ENCODE results near the gene STEEP1.
"Not testable (repeated sequence)": the region's sequence is repeated elsewhere in the genome, so short reads cannot be mapped to it uniquely, and the experiment has no call there.

Gene STEEP1

DNA sequence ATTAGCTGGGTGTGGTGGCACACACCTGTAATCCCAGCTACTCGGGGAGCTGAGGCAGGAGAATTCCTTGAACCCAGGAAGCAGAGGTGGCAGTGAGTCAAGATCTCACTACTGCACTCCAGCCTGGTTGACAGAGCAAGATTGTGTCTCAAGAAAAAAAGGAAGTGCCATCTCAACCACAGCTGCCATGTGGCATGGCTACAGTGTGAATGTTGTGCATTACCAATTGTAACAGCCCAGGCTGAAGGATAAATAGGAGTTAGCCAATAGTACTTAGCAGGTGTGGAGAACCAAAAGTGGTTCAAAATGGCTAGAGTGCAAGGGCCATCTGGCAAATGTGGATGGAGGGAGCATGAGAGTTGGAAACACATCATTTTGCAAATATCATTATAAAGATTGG is 68.0 kb downstream of the STEEP1 start:
- H3K36me3 ChIP-seq (ENCODE audit: control insufficient read depth, insufficient read depth, low read length) = no peaks in the 10 kb centered on the region
- H3K4me3 ChIP-seq (ENCODE audit: low read length) = no peak overlapping the region
- no peak overlapping the region for H3K9ac ChIP-seq (ENCODE audit: low read length)
- peaks cover 64% of the 10 kb centered on the region for H3K4me1 ChIP-seq (ENCODE audit: control insufficient read depth, insufficient read depth, low read length)
- no peaks in the 10 kb centered on the region for H3K9me3 ChIP-seq (ENCODE audit: control insufficient read depth, low read length)
- H3K27me3 ChIP-seq (ENCODE audit: control insufficient read depth, insufficient read depth, low read length) = no peaks in the 10 kb centered on the region

DNA sequence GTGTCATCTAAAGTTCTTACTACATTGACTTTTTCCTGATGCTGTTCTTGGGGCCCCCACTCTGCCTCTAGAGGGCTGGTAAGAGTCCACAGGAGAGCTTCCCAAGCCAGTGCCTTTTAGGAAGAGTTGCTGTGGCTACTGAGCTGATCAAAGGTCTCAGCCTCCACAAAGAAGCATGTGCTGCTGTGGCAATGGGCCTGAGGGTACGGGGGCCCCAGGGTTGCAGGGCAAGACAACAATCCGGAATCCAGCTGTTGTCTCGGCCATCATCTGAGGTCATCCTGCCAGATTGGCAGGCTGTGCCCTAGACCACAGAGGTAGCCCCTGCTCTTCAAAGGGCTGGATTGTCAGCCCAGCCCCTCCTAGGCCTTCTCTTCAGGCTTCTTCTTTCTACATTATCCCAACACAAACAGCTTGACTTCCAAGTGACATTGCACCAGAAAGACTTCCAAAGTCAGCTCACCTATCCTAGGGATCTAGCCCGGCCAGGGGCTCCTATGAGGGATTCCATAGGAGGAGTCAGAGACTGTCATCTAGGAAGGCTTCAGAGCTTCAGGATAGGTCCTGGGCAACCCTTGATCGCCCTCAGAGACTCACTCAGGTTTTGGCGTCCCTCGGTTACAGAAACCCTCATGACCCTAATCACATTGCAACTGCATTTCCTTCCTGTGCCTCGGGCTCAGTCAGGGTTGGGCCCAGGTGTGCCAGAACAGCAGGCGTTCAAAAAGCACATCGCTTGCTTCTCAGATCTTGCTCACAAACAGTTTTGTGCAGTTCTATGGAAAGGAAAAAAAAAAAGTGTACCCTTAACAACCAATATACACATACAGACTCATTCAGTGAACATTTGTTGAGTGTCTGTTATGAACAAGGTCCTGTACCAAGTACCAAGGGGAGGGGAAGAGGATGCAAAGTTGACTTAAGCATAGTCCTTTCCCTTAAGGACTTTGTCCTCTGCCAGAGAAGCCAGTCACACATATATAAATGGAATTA is 69.2 kb downstream of the STEEP1 start:
- no peaks in the 10 kb centered on the region for H3K9me3 ChIP-seq (ENCODE audit: control insufficient read depth, low read length)
- H3K9ac ChIP-seq (ENCODE audit: low read length) = peak overlapping the region; percentile 37

DNA sequence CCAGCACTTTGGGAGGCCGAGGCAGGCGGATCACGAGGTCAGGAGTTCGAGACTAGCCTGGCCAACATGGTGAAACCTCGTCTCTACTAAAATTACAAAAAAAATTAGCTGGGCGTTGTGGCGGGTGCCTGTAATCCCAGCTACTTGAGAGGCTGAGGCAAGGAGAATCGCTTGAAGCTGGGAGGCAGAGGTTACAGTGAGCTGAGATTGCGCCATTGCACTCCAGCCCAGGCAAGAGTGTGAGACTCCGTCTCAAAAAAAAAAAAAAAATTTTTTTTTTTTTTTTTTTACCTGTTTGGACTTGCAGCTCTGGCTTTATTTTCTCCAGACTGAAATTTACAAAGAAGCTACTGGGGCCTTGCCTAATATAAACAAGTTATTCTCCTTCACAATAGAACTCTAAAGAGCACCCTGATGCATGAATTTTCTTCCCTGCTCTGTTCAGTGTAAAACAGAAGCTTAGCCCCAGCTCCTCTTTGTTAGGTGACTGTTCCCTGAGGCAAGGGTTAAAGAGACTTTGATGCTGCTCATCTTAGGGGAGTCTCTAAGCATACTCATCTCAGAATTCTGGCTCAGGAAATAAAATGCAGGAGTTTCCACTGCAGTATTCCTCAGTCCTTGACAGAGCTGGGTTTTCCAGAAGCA is 71.2 kb downstream of the STEEP1 start:
- H3K4me3 ChIP-seq (ENCODE audit: low read length); H3K36me3 ChIP-seq (ENCODE audit: control insufficient read depth, insufficient read depth, low read length); H3K9me3 ChIP-seq (ENCODE audit: control insufficient read depth, low read length); H3K27me3 ChIP-seq (ENCODE audit: control insufficient read depth, insufficient read depth, low read length): not testable (repeated sequence)
- Histone ChIP-seq H3K9ac (ENCODE audit: low read length) (peak overlapping the region; percentile 29), H3K4me1 (ENCODE audit: control insufficient read depth, insufficient read depth, low read length) (peaks cover 48% of the 10 kb centered on the region)

More for the DNA sequence above, 69.2 kb downstream of the STEEP1 start:
- no peak overlapping the region for H3K4me3 ChIP-seq (ENCODE audit: low read length)
- H3K4me1 ChIP-seq (ENCODE audit: control insufficient read depth, insufficient read depth, low read length) = peaks cover 53% of the 10 kb centered on the region
- H3K27me3 ChIP-seq (ENCODE audit: control insufficient read depth, insufficient read depth, low read length) = no peaks in the 10 kb centered on the region
- no peaks in the 10 kb centered on the region for H3K36me3 ChIP-seq (ENCODE audit: control insufficient read depth, insufficient read depth, low read length)

DNA sequence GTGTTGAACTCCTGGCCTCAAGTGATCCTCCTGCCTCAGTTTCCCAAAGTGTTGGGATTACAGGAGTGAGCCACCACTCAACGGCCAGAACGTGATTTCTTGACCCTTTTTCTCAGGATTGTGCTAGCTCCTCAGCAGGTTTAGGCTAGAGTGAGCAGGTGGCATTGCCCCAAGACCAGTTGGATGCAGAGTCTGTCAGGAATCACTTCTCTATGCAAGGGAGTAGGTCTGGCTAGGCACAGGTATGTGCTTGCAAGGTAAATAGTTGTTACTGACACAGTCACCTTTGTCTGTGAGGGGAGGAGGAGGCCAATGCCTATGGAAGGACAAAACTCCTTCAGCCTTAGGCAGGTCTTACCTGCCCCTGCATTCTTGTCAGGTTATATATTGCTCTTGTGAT is 72.7 kb downstream of the STEEP1 start:
- H3K4me1 ChIP-seq (ENCODE audit: control insufficient read depth, insufficient read depth, low read length) = peaks cover 48% of the 10 kb centered on the region
- no peaks in the 10 kb centered on the region for H3K27me3 ChIP-seq (ENCODE audit: control insufficient read depth, insufficient read depth, low read length)
- H3K4me3 ChIP-seq (ENCODE audit: low read length) = no peak overlapping the region
- no peak overlapping the region for H3K9ac ChIP-seq (ENCODE audit: low read length)
- no peaks in the 10 kb centered on the region for H3K36me3 ChIP-seq (ENCODE audit: control insufficient read depth, insufficient read depth, low read length)
- no peaks in the 10 kb centered on the region for H3K9me3 ChIP-seq (ENCODE audit: control insufficient read depth, low read length)

DNA sequence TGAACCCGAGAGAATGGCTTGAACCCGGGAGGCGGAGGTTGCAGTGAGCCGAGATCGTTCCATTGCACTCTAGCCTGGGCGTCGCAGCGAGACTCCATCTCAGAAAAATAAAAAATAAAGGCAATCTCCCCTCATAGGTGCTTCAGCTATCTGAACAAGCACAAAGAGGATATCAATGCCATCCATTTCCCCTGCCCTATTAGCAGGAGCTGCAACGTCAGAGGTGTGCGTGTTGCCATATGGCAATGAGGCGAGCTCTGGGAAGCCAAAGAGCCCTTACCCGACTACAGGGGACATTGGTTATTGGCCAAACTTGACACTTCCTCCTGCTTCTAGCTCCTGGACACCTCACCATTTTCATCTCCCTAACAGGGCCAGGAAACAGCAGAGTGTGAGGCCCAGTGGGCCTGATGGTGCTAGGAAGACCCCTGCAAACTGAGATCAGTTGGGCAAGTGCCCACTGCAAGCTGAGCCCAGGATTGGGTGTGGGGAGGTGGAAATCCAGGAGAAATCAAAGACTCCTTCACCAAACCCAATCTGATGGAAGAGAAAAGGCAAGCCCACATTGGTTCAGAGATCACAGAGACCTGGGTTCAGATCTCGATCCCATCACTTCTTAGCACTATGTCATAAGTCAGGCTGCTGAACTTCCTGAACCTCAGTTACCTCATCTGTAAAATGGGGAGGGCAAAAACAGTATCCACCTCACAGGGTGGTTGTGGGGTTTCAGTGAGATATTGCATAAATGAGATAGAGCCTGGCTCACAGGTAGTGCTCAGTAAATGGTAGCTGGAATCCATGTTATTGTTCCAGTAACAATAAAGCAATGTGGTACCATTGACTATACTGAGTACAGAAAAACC is 75.8 kb downstream of the STEEP1 start:
- no peak overlapping the region for H3K4me3 ChIP-seq (ENCODE audit: low read length)
- no peaks in the 10 kb centered on the region for H3K27me3 ChIP-seq (ENCODE audit: control insufficient read depth, insufficient read depth, low read length)
- no peak overlapping the region for H3K9ac ChIP-seq (ENCODE audit: low read length)
- H3K36me3 ChIP-seq (ENCODE audit: control insufficient read depth, insufficient read depth, low read length) = no peaks in the 10 kb centered on the region
- peaks cover 25% of the 10 kb centered on the region for H3K4me1 ChIP-seq (ENCODE audit: control insufficient read depth, insufficient read depth, low read length)
- H3K9me3 ChIP-seq (ENCODE audit: control insufficient read depth, low read length) = no peaks in the 10 kb centered on the region

DNA sequence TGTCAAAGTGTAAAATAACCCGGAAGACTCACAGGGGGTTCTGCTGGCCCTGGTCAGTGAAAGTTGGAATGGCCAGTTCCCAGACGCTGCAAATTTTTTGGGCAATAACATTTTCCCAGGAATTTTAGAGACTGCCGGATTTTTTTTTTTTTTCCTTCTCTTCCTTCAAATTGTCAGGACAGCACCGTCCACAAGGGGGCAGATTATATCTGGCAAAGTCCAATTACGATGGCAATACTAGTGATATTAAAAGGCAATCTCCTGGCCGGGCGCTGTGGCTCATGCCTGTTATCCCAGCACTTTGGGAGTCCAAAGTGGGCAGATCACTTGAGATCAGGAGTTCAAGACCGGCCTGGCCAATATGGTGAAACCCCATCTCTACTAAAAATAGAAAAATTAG is 76.5 kb downstream of the STEEP1 start:
- Histone ChIP-seq H3K4me3 (ENCODE audit: low read length) (no peak overlapping the region), H3K4me1 (ENCODE audit: control insufficient read depth, insufficient read depth, low read length) (peaks cover 21% of the 10 kb centered on the region), H3K36me3 (ENCODE audit: control insufficient read depth, insufficient read depth, low read length) (no peaks in the 10 kb centered on the region), H3K9ac (ENCODE audit: low read length) (no peak overlapping the region), H3K9me3 (ENCODE audit: control insufficient read depth, low read length) (no peaks in the 10 kb centered on the region), H3K27me3 (ENCODE audit: control insufficient read depth, insufficient read depth, low read length) (no peaks in the 10 kb centered on the region)

Measured in mucosa of stomach (tissue), 1 donor.